ENCODE results near the gene DDX28.

DDX28 gene

DNA sequence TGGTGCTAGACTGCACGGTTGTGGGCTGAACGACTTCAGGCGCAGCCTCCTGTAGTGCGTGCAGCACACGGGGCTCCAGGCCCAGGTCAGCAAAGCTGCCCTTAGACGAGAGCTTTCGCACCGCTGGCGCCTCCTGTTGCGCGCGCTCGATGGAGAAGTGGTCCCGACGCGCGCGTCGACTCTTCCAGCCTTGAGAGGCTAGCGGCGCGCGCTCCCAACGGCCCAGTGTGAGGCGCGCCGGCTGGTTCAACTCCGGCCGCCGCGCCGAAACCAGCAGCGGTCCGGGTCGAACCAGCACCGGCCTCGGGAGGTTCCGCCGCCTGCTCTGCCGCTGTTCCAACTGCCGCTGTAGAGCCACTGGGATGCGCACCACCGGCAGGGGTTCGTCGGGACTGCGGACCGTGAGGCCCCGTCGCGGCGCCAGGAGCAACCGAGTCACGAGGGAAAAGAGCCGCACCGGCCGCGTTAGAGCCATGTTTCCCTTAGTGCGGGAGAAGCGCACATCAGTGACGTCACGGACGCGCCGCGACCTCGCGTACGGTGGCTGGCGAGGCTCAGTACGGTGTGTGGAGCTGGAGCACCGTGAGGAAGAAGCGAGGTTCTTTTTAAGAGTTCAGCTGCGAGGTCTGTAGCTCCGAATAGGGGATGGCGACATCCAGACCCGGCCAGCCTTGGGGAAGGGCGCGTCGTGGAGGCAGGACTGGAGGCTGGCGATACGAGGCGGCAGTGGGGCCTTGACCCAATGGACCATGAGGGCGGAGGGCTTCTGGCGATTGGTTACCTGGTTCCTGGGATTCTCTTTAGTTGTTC lies at the start of gene DDX28, which contains the start of gene DUS2:
Gene DDX28 (minus strand): TSS at position 505 of the 810 bp plus-strand sequence. CDS start 30 bp downstream, at position 475.
Gene DUS2 (plus strand): TSS at position 557 of the 810 bp plus-strand sequence. CDS start 14,740 bp downstream, outside the sequence.
- DNase-seq, result peak; percentile 92

DNA sequence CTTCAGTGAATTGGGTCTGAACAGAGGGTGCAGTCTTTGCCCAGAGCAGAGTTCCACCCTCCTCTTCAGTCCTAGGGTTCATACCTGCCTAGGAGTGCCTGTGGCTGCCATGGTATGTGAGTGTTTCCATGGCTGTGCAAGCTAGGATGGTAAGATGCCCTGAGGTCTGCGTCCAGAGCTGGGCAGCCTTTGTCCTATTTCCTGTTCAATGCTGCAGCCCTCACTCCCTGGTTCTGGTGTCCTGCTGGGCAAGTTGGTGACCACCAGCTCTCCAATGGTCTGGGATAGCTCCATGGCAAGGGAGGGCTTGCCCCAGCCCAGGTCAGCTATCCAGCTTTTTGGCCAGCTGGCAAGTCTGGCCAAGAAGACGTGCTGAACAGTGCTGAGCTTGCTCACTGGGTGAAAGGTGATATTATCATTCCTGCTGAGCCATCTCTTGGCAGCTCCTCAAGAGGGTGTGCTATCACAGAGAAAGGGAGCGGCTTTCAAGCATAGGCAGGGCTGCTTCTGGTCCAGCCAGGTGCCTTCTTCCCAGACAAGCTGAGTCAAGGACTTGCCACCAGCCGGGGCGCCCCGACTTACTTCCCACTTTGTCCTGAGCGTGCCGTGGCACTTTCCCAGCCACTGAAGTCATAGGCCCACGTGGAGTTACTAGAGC lies 49.1 kb upstream of the DDX28 start:
- no peak for DNase-seq

DNA sequence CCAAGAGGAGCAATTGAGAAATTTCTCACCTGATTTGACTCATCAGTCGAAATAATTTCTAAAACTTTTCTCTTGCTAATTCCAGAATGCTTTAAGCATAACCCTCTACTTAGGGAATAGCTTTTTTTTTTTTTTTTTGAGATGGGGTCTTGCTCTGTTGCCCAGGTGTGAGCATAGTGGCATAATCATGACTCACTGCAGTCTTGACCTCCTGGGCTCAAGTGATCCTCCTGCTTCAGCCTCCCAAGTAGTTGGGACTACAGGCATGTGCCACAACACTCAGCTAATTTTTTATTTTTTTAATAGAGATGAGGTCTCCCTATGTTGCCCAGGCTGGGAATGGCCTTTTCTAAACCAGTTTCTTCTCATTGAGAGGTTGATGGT lies 48.5 kb upstream of the DDX28 start:
- no peak for DNase-seq

- DNase-seq, result no peak
These were observed 47.9 kb upstream of the DDX28 start for GRCh38 chr16:68070806-68071517.

DNA sequence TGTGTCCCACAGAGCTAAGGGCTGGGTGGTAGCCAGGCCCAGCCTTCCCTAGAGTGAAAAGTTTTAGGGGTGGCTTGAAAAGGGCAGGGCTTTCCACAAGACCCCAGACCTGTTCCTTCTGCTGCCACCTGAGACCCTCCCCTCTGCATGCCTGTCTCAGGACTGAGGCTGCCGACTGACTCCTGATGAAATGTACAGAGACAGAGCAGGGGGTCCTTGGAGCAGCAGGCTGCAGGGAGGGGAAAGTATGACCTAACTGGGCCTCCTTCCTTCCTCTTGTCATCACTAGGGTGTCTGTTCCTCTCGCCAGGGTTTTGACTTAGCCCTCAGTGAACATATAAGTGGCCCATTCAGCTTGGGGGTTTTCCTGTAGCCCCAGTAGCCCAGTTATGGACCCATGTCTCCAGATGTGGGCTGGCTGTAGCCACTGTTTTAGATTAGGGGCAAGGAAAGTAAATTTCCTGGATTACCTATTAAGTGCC lies 47.3 kb upstream of the DDX28 start:
- no peak for DNase-seq

GRCh38 chr16:68069511-68070248 lies 46.6 kb upstream of the DDX28 start:
- DNase-seq, result no peak

GRCh38 chr16:68068926-68069325 lies 45.9 kb upstream of the DDX28 start:
- no peak for DNase-seq

GRCh38 chr16:68066763-68067162 lies 43.7 kb upstream of the DDX28 start:
- DNase-seq, result no peak

- no peak for DNase-seq
These were observed 42.8 kb upstream of the DDX28 start for GRCh38 chr16:68065716-68066305.

- DNase-seq, result peak; percentile 77
These were observed 41.8 kb upstream of the DDX28 start for GRCh38 chr16:68064791-68065365.

DNA sequence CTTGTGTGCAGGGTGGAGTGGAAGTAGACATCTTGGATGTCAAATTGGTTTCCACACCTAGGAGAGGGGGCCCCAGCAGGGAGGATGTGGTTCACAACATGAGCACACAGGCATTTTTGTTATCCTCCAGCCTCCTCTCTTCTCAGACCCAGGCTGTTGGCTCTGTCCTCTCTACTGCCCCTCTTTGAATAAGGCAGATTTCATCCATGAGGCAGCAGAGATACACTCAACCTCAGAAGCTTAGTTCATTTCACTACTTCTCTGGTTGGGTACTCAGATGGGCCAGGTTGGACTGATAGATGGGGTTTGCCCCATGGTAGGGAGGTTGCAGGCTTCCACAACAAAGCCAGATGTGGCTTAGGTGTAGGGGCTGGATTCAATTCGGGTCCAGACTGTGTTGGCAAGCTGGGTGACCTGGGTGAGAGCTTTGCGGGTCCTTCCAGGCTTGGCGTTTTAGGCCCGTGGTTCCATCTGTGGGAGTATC lies 39.9 kb upstream of the DDX28 start:
- no peak for DNase-seq

GRCh38 chr16:68061396-68061795 lies 38.4 kb upstream of the DDX28 start:
- no peak for DNase-seq

- DNase-seq, result no peak
These were observed 36.8 kb upstream of the DDX28 start for GRCh38 chr16:68059804-68060203.

DNA sequence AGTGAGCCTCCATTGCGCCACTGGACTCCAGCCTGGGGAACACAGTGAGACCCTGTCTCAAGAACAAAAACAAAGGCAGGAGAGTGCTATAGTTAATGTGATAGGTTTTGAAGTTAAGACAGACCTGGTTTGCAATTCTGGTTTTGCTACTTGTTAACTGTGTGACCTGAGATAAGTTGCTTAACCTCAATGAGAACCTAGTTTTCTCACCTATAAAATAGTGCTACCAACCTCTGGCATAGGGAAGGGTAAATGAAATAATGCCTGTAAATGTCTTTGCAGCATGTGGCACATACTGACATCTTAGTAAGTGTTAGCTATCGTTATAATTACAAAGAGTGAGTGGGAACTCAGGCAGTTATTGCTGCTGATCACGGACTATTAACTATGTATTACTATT lies 32.4 kb upstream of the DDX28 start:
- DNase-seq, result no peak

DNA sequence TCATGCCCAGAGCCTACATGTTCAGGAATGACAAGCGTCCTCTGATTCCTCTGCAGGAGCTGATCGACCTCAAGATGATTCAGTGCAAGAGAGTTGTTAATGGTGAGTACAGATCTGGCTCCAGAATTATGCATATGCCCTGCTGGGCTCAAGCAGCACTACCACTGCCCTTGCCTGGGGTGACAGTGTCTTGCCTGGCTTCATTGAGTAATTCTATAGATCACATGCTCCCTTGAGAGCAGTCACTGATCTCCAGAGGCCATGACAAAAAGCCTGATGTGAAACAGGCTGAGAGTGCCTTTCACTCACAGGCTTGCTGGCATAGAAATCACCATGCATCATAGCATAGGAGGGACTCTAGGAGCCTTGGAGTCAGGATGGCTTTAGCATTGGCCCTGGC lies 26.4 kb upstream of the DDX28 start:
- no peak for DNase-seq

- DNase-seq, result no peak
These were observed 25.0 kb upstream of the DDX28 start for GRCh38 chr16:68047987-68048386.

GRCh38 chr16:68046106-68046505 lies 23.1 kb upstream of the DDX28 start:
- DNase-seq, result no peak

DNA sequence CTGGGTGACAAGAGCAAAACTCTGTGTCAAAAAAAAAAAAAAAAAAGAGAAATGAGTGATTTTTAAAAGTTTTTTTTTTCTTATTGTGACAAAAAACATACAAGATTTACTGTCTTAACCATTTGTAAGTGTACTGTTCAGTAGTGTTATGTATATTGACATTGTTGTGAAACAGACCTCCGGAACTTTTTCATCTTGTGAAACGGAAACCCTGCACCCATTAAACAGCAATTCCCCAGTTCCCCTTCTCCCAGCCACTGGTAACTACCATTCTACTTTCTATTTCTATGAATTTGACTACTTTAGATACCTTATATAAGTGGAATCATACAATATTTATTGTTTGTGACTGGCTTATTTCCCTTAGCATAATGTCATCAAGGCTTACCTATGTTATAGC lies 18.8 kb upstream of the DDX28 start:
- DNase-seq, result no peak

DNA sequence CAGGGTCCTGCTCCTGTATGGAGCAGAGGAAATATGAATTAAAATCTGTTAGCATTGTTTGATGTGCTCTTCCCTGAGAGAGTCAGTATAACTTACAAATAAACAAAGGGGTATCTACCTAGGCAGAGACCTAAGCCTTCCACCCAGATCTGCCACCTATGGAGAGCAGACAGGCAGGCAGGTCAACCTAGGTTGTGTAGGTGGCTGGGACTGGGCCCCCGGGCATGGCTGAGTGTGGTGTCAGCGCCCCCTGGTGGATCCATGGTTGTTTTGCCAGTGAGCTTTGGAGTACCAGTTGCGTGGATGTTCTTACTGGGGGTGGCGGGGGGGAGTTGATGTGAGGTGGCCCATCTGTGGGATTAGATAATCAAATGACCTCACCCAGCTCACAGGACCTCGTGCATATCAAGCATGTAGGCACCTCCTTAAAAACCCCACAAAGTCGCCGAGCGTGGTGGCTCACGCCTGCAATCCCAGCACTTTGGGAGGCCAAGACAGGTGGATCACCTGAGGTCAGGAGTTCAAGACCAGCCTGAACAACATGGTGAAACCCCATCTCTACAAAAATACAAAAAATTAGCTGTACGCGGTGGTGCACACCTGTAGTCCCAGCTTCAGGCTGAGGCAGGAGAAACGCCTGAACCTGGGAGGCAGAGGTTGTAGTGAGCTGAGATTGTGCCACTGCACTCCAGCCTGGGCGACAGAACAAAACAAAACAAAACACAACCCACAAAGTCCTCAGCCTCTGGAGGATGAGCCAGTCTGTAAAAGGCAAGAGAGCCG lies 17.7 kb upstream of the DDX28 start:
- DNase-seq, result peak; percentile 90

DNA sequence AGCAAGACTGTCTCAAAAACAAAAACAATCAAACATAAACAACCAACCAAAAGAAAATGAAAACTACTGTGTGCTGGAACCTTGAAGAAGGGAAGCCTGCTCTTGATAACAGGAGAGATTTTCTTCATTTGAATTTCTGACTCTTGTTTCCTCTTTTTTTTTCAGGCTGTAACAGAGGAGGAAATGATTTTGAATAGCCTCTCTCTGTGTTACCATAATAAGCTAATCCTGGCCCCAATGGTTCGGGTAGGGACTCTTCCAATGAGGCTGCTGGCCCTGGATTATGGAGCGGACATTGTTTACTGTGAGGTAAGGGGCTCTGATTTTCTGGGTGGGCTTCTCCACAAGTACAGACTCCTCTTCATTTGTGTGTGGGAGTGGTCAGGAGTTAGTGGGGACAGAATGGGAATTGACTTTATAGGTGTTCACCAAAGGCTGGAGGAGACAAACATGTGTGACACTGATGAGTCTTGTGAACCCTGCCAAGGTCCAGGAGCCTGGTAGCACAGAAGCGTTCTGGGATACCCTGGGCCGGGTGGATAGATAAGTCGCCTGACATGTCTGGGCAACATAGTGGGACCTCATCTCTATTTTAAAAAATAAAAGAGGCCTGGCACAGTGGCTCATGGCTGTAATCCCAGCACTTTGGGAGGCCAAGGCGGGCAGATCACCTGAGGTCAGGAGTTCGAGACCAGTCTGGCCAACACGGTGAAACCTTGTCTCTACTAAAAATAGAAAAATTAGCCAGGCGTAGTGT lies 15.0 kb upstream of the DDX28 start:
- no peak for DNase-seq

Data from stimulated activated CD4-positive, alpha-beta T cell treated with anti-CD3 and anti-CD28 coated beads, Interleukin-4, amount 100 ng/mL, for 24 hours (primary cell).